Measurements from ENCODE around the gene ARHGEF17. TPM values are rescaled to one million over a fixed set of nuclear protein-coding genes. Genes with fewer than 3 reads are reported as not detected.

ARHGEF17 gene
- total RNA-seq, 2 experiments from 2014 or later = 0.18 TPM; not detected in 1

GRCh38 chr11:73414977-73415651 is 107.0 kb downstream of the ARHGEF17 start:
- ChIA-PET CTCF (interaction anchor here (1.0 to 2.6 kb wide), 9 partner anchors 9 to 246 kb away, joined by 3 to 17 read pairs (median 5); no protein-coding TSS in a partner anchor), POLR2A (interaction anchor here (0.9 kb wide), 1 partner anchor 19 kb away, joined by 3 read pairs; no protein-coding TSS in a partner anchor)
- Mint-ChIP-seq H3K36me3 (ENCODE audit: low read depth) (peaks cover 23% of the 10 kb centered on the region), H3K9me3 (ENCODE audit: insufficient read depth) (no peaks in the 10 kb centered on the region), H3K4me1 (ENCODE audit: low read depth) (peaks cover 12% of the 10 kb centered on the region), H3K27me3 (ENCODE audit: low read depth) (no peaks in the 10 kb centered on the region), H3K27ac (peak overlapping the region; percentile 50), H3K4me3 (no peak overlapping the region)
- DNase-seq (no peak), ATAC-seq (peak; percentile 47)

- no peaks in the 10 kb centered on the region for H3K27me3 Mint-ChIP-seq (ENCODE audit: low read depth)
- DNase-seq (no peak), ATAC-seq (no peak)
- peaks cover 12% of the 10 kb centered on the region for H3K4me1 Mint-ChIP-seq (ENCODE audit: low read depth)
- H3K4me3 Mint-ChIP-seq = no peak overlapping the region
- no peak overlapping the region for H3K27ac Mint-ChIP-seq
- ChIA-PET POLR2A (no interaction called here), CTCF (interaction anchor here (1.0 to 2.6 kb wide), 8 partner anchors 9 to 246 kb away, joined by 3 to 17 read pairs (median 6); no protein-coding TSS in a partner anchor)
- peaks cover 19% of the 10 kb centered on the region for H3K36me3 Mint-ChIP-seq (ENCODE audit: low read depth)
- no peaks in the 10 kb centered on the region for H3K9me3 Mint-ChIP-seq (ENCODE audit: insufficient read depth)
Observed at GRCh38 chr11:73415854-73416615, 108.0 kb downstream of the ARHGEF17 start.

GRCh38 chr11:73416786-73417185 is 108.7 kb downstream of the ARHGEF17 start:
- Mint-ChIP-seq H3K36me3 (ENCODE audit: low read depth) (peaks cover 19% of the 10 kb centered on the region), H3K4me1 (ENCODE audit: low read depth) (peaks cover 12% of the 10 kb centered on the region), H3K9me3 (ENCODE audit: insufficient read depth) (no peaks in the 10 kb centered on the region), H3K27ac (no peak overlapping the region), H3K27me3 (ENCODE audit: low read depth) (no peaks in the 10 kb centered on the region), H3K4me3 (no peak overlapping the region)
- no peak for ATAC-seq
- no peak for DNase-seq
- ChIA-PET CTCF (interaction anchor here (1.1 to 2.6 kb wide), 3 partner anchors 10 to 66 kb away, joined by 3 to 17 read pairs (median 6); no protein-coding TSS in a partner anchor), POLR2A (no interaction called here)

Other genes starting within 250 kb of the ARHGEF17 start
- 10 to 100 TPM; 49.6 to 51.8 TPM for gene FCHSD2, start 166.0 kb upstream of the ARHGEF17 start, total RNA-seq
- gene P2RY2, start 90.0 kb upstream of the ARHGEF17 start, total RNA-seq = not detected
- gene P2RY6, start 35.9 kb upstream of the ARHGEF17 start, total RNA-seq = not detected
- 10 to 100 TPM; 28.6 to 33.2 TPM for gene RELT, start 68.1 kb downstream of the ARHGEF17 start, total RNA-seq